Ovary (tissue), 3 donors: Measurements from ENCODE around the gene NOL9.

Source experiments
- EP300 ChIP-seq: sonication (generic); formaldehyde crosslinking; IDR thresholded peaks from one replicate; pipeline ENCODE4 v1.6.1; 2017; ENCODE audit warnings: antibody characterized with exemption
- POLR2A ChIP-seq: fragments of 450-650 bp; IDR thresholded peaks from one replicate; pipeline ENCODE4 v1.6.1; 2017; ENCODE audit warnings: antibody characterized with exemption, mild to moderate bottlenecking, moderate library complexity
- TF ChIP-seq, protein P1 (sequence below), 3 donors: fragments of 450-650 bp in 2 of 3; fragments of 200-600 bp in 1 of 3; IDR thresholded peaks; one replicate each; pipeline versions ENCODE4 v1.5.1 to v1.8.0; 2016 to 2022; ENCODE audit warnings: antibody characterized with exemption in 3 of 3, mild to moderate bottlenecking in 1 of 3
- donor health status: DM: no; HTN: no; CAD: no.

DNA sequence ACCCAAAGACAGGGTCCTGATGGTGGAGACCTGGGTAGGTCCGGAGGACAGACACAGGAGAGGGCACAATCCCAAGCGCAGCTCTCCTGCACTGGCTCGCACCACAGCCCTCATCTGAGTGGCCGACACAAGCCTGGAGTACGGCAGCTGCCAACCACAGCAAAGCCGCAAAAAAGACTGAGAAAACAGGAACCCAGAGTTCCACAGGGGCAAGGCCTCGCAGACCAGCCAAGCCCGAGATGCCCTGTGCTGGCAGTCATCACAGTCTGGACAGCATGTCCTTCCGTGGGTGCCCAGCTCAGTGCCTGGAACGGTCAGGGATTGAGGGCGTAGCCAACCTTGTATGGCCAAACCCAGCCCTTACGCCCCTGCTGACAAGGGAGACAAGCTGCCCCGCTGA lies 36.9 kb upstream of the NOL9 start:
- TF ChIP-seq, protein P1, sequence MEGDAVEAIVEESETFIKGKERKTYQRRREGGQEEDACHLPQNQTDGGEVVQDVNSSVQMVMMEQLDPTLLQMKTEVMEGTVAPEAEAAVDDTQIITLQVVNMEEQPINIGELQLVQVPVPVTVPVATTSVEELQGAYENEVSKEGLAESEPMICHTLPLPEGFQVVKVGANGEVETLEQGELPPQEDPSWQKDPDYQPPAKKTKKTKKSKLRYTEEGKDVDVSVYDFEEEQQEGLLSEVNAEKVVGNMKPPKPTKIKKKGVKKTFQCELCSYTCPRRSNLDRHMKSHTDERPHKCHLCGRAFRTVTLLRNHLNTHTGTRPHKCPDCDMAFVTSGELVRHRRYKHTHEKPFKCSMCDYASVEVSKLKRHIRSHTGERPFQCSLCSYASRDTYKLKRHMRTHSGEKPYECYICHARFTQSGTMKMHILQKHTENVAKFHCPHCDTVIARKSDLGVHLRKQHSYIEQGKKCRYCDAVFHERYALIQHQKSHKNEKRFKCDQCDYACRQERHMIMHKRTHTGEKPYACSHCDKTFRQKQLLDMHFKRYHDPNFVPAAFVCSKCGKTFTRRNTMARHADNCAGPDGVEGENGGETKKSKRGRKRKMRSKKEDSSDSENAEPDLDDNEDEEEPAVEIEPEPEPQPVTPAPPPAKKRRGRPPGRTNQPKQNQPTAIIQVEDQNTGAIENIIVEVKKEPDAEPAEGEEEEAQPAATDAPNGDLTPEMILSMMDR (IDR thresholded peaks at IDR 0.05), result no peak
- no peak for TF ChIP-seq POLR2A
- TF ChIP-seq EP300, result no peak
